ENCODE measurements around the gene TLE3.

The TLE3 gene

DNA sequence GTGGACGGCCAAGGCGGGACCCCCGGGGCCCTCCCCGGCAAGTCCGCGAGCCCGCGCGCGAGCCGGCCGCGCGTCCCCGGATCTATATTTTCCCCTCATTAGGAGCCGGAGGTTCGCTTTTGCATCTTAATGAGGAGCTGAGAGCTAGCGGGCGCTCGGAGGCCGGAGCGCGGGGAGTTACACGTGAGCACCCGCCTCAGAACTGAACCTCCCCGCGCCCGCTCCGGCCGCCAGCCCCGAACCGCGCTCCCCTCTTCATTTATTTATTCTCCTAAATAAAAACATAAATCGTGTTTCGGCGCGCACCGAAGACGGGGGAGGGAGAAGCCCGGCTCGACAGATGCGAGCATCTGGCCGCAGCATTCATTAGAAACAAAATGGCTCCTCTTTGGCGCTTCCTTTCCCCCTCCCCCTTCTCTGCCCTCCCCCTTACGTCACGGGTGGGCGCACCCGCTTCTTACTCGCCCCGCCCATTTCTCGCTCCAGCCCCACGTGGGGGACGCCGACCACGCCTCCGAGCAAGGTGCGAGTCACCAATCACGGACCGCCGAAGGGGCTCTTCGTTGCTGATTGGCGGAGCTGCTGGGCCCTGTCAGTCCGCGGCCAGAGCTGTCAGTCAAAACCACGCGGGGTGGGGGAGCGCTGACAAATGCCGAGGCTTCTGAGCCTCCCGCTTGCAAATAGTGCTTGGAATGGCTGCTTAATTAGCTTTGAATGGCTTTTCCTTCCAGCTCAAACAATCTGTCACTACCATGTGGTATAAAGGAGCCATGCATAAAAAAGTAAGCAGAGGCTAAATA lies 1.6 kb upstream of the TLE3 start:
- peak; percentile 99 for DNase-seq (ENCODE audit: low spot score)

DNA sequence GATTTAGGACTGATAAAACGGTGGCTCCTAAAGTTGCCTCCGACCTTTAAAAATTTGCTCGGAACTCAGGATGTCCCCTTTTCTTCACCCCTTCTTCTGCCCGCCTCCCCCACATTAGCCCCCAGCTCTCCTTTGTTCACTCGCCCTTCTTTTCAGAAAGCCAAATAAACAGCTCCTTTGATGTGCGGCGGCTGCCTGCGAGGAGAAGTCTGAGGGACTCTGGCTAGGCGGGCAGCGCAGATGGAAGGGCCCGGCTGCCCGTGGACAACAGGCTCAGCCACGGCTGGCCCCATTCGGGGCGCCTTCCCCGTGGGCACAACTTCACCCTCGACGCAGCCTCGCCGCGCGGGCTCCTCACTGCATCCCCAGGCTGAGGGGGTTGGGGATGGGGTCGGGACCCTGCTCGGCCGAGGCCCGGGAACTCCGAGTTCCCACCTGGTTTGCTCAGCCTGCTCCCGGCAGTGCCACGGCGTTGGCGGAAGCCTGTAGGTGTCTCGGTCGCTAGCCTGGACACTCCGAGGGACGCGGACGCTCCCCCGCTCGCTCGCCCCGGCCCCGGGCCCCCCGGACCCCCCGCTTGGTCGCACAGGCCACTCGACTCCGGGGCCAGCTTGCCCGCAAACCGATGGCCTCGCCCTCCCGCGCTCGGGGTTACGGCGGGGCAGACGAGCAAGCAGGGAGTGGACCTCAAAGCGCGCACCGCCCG lies 897 bp upstream of the TLE3 start:
- peak; percentile 35 for DNase-seq (ENCODE audit: low spot score)

DNA sequence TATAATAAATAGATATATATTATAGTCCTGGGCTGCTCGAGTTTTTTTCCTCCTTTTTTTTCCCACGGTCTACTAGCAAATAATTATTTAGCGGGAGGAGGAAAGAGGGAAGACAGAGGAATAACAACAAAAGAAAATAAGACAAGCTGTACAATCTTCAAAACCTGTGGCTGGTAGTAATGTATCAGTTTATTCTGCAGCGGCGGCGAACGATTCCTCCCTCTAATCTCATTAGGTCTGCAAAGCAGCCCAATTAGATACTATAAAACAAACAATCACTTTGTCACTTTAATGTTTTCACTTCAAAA lies 390 bp upstream of the TLE3 start:
- no peak for DNase-seq (ENCODE audit: low spot score)

DNA sequence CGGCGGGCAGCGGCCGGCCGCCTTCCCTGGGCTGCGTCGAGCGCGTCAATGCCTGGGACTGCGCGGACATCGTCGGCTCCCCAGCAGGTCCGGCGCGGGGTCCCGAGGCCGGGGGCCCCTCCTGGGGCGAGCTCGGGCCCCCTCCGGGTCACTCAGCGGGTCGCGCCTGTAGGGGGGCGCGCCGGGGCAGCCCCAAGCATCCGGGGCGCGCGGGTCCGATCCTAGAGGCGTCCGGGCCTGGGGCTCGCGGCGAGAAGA lies 725 bp downstream of the TLE3 start:
- DNase-seq (ENCODE audit: low spot score): no peak

DNA sequence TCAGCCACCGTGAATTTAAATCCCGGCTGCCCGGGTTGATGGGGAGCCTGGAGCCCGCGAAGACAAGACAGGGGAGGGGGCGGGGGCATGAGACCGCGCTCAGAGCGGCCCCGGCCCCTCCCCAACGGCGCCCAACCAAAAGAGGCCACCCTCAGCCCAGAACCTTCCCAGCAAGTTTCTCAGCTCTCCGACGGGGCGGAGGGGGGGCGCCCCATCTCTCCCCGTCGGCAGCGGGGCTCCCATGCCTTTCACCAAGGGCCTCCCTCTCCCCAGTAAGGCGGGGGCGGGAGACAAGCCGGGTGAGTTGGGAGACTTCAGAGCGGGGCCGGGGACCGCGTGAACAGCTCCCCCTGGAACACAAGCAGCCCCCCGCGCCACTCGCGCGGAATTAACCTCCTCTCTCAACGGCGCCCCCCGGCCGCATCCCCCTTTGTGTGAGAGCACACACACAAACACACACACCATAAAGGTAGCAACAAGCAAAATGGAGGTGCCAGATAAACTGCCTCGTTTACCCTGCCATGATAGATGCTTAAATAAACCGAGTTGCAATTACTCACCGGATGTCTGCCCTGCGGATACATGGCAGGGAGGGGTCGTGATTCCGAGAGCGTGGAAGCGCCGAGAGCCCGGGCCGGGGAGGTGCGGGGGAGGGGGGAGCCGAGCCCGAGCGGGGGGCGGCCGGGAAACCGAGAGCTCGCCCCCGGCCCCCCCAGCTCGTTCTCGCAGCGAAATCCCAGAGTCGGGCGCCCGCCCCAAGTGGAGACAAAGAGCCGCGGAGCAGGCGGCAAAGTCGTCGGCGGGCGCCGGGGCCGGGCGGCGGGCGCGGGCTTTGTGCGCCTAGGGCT lies 1.3 kb downstream of the TLE3 start:
- DNase-seq (ENCODE audit: low spot score): peak; percentile 24

DNA sequence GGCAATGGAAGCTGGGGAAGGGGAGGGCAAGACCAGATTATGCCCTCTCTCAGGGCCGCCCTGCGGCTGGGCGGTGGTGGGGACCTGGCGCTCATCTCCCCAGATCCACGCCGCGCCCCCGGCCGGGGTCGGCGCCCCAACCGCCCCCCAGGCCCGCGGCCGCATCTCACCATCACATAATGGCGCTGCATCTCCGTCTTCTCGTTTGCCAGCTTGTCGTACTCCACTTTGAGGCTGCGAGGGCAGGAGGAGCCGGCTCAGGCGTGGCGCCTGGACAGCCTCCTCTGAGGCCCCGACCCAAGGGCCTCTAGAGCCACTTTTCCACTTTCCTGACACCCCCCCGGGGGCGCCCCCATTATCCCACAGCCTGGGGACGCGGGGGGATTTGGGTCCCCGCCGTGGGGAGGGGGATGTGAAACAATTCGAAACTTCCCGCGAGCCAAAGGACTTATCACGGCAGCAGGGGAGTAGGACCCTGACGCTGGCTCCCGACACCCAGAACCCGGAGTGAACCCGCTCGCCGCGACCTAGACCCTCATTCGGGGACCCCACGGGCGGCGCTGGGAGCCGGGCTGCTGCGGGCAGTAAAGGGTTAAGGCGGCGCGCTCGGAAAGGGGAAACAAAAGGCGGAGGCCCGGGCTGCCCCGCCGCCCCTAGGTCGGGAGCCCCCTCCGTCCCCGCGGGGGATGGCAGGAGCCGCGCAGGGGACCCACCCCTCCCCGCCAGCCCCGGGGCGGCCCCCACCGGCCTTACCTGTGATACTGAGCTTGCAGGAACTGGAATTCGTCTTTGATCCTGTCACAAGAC lies 2.1 kb downstream of the TLE3 start:
- peak; percentile 14 for DNase-seq (ENCODE audit: low spot score)

DNA sequence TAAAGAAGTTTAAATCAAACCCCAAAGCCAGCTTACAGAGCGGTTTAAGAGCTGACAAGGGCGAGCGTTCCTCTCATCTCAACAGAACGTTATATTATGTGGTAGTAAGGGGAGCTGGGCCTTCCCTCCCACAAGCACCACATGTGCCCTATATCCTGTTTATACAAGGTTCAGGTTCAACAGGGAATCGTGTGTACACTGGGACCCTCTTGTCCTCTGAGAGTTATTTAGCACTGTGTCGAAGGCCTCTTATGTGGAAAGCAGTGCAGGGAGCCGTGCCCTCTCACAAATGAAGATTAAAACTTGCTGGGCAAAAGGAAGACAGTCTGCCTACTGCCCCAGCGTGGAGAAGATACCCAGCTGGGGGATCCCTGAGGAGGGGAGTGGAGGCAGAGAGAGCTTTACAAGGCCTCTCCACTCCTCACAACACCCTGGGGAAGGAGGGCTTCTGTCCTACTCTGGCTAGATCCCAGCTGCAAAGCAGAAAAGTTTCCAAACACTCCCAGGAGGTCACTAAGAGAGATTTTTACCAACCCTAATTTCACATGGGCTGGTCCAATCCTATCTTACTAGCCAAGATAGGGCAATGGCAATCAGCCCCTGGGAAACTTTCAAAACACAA lies 2.9 kb downstream of the TLE3 start:
- peak; percentile 19 for DNase-seq (ENCODE audit: low spot score)

DNA sequence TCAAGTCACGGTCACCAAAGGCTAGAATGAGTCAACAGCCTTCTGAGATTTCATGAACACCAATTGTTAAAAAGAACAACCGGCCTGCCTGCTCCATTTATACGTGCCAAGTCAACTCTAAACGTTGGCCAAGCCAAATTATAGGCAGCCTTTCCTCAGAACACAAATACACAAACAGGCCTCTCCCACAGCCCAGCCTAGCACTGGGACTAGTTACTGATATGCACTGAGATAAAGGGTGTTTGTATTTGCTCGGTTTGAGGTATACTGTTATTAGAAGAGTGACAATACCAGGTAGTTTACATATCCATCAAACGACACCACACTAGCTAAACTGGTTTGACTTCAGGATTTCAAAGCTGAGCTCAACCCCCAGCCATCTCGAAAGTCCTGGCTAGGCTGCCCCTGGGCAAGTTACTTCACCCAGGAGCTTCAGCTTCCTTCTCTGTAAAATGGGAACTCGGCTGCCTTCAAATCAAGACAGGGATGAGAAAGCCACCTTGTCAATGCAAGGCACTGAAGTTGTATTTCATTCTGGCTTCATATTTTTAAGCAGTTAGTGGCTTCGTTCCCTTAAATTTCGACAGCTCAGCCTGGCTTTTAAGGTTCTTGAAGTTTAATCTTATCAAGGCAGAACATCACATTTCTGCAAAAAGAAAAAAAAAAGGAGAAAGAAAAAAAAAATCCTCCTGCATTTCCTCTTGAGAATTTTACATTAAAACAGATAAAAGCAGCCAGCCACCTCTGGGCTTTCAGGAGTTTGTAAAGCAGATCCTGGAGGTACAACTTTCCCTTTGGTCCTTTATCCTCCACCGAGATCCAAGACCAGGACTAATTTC lies 4.0 kb downstream of the TLE3 start:
- DNase-seq (ENCODE audit: low spot score): peak; percentile 23

DNA sequence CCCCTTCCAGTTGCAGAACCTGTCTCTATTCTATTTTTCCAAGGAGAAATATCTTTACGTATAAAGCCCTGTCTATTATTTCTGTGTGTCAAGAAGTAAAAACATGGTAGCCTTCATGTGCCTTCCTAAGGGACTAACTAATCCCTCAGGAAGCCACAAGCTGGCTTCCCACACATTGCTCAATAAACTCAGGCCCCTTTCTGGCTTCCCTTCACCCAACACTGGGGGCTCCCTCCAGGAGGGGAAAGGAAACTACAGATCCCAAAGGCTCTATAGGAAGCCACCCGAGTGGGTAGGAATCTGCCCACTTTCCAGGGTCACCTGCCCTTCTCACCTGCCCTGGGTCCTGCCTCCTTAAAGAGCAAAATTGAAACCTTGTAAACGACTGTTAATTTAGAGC lies 4.6 kb downstream of the TLE3 start:
- DNase-seq (ENCODE audit: low spot score): no peak

DNA sequence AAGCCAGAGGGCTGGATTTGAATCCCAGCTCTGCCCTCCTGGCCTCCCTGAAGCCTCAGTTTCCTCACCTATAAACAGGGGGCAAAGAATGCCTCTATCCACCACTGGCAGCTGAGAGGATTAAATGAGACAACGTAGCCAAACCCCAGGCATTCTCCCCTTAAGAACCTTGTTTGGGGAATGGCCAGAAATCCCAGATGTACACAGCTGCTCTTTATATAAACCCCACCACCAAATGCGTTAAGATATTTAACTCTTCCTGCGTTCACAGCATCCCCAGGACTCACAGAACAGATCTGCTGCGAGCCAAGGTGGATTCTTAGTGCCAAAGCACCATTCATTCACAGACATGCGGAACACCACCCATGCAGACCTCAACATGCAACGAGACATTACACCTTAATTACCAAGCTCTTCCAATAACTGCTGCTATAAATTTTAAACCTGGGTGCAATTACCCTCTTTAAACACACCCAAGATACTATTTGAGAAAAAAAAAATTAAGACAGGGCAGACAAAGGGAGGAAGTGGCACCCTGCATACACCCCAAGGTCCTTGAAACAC lies 5.2 kb downstream of the TLE3 start:
- no peak for DNase-seq (ENCODE audit: low spot score)

DNA sequence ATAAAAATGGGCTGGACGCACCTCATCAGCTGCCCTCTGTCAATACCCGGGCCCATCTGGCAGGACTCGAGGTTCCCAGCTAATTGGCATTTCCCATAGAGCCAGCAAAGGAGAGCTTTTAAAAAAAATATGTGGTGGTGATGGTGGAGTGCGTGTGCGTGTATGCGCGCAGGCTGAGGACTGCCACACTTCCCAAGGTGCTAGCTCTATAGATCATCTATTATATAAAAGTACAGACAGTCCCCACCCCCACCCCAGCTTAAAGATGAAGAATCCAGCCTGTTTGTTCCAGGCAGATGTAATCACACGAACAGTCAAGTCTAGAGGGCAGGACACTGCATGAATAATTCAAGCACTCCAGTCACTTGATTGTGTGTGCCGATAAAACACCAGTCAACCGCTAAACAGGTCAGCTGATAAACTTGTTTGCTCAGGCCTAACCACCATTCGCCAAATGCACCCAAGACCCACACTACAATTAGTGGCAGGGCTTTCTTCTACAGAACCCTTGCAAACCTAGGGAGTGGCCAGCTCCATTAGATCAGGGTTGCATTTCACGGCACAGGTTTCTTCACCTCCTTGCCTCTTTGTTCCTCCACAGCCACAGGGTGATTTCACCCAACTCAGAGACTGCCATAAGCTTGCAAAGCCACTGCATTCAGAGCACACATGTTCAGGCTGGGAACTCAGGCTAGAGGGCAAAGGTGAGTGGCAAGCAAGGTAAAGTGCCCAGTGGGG lies 5.8 kb downstream of the TLE3 start:
- peak; percentile 11 for DNase-seq (ENCODE audit: low spot score)

DNA sequence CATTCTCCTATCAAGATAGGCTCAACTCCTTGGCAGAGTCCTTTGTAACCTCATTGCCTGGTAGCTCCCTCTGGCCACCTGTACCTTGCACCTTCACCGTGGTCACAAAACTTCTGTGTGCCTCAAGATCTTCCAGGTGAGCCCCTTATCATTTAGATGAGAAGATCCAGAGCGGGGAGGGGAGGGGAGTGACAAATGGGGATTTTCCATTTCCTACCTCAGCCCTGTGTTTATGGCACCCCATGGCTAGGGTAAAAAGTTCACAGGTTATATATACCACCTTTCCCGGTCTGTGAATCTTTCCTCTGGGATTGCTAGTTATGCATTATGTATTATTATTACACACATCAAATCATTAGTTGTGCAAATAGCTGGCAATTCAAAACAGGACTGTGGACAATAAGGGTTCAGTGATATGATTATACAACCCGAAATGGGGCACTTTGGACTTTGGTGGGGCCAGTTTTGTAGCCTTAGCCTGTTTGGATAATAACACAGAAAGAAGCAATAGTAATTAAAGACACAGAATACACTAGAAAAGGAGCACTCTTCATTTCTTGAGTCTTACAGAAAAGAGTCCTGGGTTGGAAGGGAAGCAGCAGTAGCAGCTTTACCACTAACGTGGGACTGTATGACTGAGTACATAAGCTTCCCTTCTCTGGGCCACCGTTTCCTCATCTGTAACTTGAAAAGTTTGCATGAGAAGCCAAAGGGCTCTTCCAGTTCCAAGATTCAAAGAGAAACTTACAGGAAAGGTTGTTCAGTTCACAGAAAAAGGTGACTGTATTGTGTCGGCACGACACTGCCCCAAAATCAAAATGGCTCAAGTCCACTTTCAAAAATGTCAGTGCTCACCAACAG lies 7.1 kb downstream of the TLE3 start:
- no peak for DNase-seq (ENCODE audit: low spot score)

DNA sequence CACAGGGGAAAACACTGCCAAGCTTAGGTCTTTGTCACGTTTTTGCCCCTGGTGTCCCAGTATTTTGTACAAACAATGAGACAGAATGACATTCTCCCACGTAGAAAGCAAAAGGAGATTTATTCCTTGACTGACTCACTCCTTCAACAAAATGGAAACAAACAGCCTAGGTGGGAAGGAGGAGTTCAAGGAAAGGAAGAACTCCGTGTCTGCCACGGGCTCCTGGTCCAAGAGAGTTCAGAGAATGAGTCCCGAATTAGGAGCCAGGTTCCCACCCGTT lies 8.1 kb downstream of the TLE3 start:
- no peak for DNase-seq (ENCODE audit: low spot score)

DNA sequence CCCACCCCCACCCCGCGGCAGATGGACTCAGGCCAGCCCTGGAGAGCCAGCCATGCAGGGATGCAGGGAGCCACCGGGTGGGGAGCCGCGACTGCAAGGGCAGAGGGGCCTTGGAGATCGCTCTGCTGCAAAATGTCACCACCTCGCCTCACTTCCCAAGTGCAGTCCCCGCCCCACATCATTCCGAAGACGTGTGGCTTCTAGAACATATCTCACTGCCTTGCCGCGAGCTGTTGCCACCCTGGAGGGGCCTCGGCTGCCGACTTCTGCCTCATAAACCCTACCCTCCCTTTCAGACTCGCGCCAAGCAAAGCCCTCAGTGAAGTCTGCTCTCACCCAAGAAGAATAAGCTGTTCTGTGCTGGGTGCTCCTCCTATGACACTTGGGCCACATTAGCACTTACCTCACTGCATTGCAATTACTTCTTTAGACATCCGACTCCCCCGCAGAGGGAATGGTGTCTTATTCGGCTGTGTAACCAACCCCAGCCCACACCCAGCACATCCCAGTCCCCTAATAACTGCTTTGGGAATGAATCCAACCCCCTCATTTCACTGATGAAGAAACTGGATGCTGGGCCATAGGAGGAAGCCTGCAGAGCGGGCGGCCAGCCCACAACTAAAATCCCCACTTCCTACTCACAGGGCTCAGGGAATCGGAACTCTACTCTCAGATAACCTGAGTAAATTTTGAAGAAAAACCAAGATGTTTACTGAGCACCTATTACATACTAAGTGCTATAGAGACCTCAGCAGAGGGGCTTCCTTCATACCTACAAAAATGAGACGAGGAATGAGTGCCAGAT lies 8.6 kb downstream of the TLE3 start:
- DNase-seq (ENCODE audit: low spot score): no peak

DNA sequence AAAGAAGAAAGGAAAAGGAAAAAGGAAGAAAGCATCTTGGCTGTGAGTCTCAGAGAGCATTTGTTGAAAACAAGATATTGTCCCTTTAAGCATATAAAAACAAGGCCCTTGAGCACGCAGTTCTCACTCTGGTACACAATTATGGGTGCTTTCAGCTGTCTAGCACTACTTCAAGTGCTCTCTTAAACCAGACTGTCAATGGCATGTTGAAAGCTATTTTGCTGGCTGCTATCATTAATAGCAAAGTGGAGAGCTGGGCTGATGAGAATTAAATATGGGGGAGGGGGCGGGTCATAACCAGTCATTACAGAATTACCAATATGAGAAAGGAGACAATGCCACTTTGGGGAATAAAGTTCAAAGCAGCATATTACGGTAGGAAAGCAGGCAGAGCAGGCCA lies 9.3 kb downstream of the TLE3 start:
- DNase-seq (ENCODE audit: low spot score): no peak

DNA sequence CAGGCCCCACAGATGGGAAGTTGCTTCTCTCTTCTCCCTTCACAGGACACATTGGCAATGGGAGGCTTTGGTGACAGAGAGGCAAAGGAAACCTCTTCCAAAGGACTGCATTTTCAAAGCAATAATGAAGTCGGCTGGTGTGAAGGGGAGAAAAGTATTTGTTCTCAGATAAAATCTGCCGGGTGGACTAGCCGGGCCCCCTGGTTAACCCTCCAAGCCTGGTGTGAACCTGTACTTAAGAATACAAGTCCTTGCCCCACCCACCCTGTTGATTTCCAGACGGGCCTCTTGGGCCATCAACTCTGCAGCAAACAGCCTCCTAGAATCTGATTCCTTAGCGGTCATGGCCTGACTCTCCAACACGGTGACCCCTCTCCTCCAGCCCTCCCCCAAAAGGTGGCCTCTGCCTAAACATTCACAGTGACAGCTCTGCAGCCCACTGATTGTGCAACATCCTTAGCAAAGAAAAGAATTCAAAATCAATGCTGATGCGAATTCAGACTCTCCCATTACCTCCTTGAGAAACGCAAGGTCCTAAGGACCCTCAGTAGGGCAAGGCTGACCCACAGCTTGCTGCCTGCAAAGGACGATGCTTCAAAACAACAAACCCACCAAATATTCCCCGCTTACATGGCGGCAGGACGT lies 9.9 kb downstream of the TLE3 start:
- no peak for DNase-seq (ENCODE audit: low spot score)

DNA sequence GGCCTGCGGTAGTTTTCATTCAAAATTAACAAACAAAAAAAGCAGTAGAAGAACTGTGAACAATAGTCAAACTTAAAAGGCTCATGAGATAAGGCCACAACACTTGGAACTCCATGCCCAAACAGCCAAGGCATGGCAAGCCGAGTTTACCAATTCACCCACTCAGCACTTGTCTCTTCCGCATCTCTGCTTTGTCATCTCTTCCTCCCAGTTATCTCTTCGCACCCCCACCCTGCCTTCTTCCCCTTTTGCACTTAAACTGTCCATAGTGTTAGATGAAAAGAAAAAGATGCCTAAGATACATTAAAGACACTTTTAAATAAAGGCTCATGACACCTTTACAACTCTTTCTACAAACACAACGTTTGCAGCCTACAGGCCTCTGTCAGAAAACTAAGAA lies 11.1 kb downstream of the TLE3 start:
- DNase-seq (ENCODE audit: low spot score): peak; percentile 16

DNA sequence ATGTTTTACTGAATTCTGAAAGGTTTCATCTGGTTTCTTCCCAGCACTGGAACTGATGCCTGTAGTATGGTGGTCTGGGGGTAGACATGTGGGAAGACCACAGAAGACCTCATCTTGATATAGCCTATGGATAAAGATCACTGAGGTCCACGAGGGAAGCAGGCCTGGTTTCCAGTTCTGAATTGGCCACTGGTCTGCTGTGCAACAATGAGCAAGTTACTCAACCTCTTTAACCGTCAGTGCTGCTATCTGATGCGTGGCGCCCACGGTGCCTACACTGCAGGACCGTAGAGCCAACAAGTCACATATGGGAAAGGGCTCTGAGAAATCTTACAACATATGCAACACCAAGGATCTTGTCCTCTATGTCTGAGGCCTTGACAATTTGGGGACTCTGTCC lies 13.3 kb downstream of the TLE3 start:
- no peak for DNase-seq (ENCODE audit: low spot score)
